Panc1 (cell line): ENCODE measurements around the gene PPP2R1B.

Experiments
- POLR2AphosphoS5 ChIP-seq: IDR thresholded peaks from 2 replicates; pipeline ENCODE4 v1.6.1; 2012; ENCODE audit warnings: mild to moderate bottlenecking, low read depth, low read length, moderate library complexity
- SIN3A ChIP-seq: IDR thresholded peaks from 2 replicates; pipeline ENCODE4 v1.6.1; 2012; ENCODE audit warnings: low read depth, mild to moderate bottlenecking, low read length, moderate library complexity, borderline replicate concordance; ENCODE audit not compliant: insufficient read depth
- TF ChIP-seq, protein P1 (sequence below): fragments of 450-650 bp; IDR thresholded peaks from 2 replicates; pipeline ENCODE4 v1.5.1; 2017; ENCODE audit warnings: mild to moderate bottlenecking

DNA sequence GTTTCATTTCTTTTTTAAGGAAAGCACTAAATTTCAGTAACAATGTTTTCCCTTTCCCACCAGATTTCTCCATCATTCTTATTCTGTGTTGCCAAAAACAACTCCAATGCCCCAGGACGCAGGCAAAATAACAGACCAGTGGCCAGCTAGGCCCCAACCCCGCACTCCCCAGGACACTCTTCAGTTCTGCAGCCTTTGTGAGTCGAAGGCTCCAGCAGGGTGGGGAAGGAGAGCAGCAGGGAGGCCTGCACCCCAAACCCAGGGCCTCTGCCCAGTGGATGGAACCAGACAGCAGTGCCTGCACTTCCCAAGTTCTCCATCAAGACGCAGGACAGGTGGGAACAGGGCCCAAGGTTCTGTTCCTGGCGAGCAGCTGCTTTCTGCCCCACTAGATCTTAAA is 34.4 kb downstream of the PPP2R1B start:
- TF ChIP-seq, protein P1, sequence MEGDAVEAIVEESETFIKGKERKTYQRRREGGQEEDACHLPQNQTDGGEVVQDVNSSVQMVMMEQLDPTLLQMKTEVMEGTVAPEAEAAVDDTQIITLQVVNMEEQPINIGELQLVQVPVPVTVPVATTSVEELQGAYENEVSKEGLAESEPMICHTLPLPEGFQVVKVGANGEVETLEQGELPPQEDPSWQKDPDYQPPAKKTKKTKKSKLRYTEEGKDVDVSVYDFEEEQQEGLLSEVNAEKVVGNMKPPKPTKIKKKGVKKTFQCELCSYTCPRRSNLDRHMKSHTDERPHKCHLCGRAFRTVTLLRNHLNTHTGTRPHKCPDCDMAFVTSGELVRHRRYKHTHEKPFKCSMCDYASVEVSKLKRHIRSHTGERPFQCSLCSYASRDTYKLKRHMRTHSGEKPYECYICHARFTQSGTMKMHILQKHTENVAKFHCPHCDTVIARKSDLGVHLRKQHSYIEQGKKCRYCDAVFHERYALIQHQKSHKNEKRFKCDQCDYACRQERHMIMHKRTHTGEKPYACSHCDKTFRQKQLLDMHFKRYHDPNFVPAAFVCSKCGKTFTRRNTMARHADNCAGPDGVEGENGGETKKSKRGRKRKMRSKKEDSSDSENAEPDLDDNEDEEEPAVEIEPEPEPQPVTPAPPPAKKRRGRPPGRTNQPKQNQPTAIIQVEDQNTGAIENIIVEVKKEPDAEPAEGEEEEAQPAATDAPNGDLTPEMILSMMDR, result no peak
- TF ChIP-seq SIN3A (no peak), POLR2AphosphoS5 (no peak)
